ENCODE data around the gene ASCC2. TPM values are rescaled to one million over a fixed set of nuclear protein-coding genes. Genes with fewer than 3 reads are reported as not detected.

ASCC2 gene
- total RNA-seq, 1 experiment from 2014 or later: 54.9 TPM

- ChIA-PET CTCF (no interaction called here), POLR2A (ENCODE audit: low non-redundant PET) (no interaction called here)
- Histone ChIP-seq H3K36me3 (ENCODE audit: insufficient read depth, low read length, poor library complexity, severe bottlenecking) (peaks cover 30% of the 10 kb centered on the region), H3K4me3 (ENCODE audit: low read depth, low read length, poor library complexity, severe bottlenecking) (no peak overlapping the region), H3K27ac (ENCODE audit: low read depth, low read length, poor library complexity, severe bottlenecking) (no peak overlapping the region), H3K27me3 (replicated peaks; ENCODE audit: insufficient read depth, low read depth, low read length, poor library complexity) (no peaks in the 10 kb centered on the region), H3K4me1 (ENCODE audit: insufficient read depth, low read length, poor library complexity, severe bottlenecking) (no peaks in the 10 kb centered on the region), H3K9me3 (ENCODE audit: low read depth, low read length, poor library complexity, severe bottlenecking) (no peaks in the 10 kb centered on the region)
- DNase-seq (ENCODE audit: low spot score): no peak
- no TSS peak for BruUV-seq (replicated peaks)
- TF ChIP-seq EZH2 (IDR thresholded peaks at IDR 0.05; ENCODE audit: borderline replicate concordance, low read depth, low read length, poor library complexity, severe bottlenecking) (no peak), CTCF (conservative IDR thresholded peaks at IDR 0.05; ENCODE audit: low read depth, low read length) (no peak)
- intact Hi-C loops (cut with micrococcal nuclease; ENCODE audit: unreplicated experiment): no loop called here
Measured at GRCh38 chr22:29799217-29799680, 38.8 kb downstream of the ASCC2 start.

- intact Hi-C loops (cut with micrococcal nuclease; ENCODE audit: unreplicated experiment): no loop called here
- Histone ChIP-seq H3K27ac (ENCODE audit: low read depth, low read length, poor library complexity, severe bottlenecking) (no peak overlapping the region), H3K4me1 (ENCODE audit: insufficient read depth, low read length, poor library complexity, severe bottlenecking) (no peaks in the 10 kb centered on the region), H3K27me3 (replicated peaks; ENCODE audit: insufficient read depth, low read depth, low read length, poor library complexity) (no peaks in the 10 kb centered on the region), H3K4me3 (ENCODE audit: low read depth, low read length, poor library complexity, severe bottlenecking) (no peak overlapping the region), H3K9me3 (ENCODE audit: low read depth, low read length, poor library complexity, severe bottlenecking) (no peaks in the 10 kb centered on the region), H3K36me3 (ENCODE audit: insufficient read depth, low read length, poor library complexity, severe bottlenecking) (peaks cover 30% of the 10 kb centered on the region)
- DNase-seq (ENCODE audit: low spot score): no peak
- ChIA-PET CTCF (no interaction called here), POLR2A (ENCODE audit: low non-redundant PET) (no interaction called here)
- BruUV-seq (replicated peaks): no TSS peak
- TF ChIP-seq CTCF (conservative IDR thresholded peaks at IDR 0.05; ENCODE audit: low read depth, low read length): no peak
- TF ChIP-seq EZH2 (IDR thresholded peaks at IDR 0.05; ENCODE audit: borderline replicate concordance, low read depth, low read length, poor library complexity, severe bottlenecking): no peak
Measured at GRCh38 chr22:29798801-29799200, 39.3 kb downstream of the ASCC2 start.

GRCh38 chr22:29798318-29798717, 39.8 kb downstream of the ASCC2 start:
- Histone ChIP-seq H3K36me3 (ENCODE audit: insufficient read depth, low read length, poor library complexity, severe bottlenecking) (peaks cover 31% of the 10 kb centered on the region), H3K4me3 (ENCODE audit: low read depth, low read length, poor library complexity, severe bottlenecking) (no peak overlapping the region), H3K27me3 (replicated peaks; ENCODE audit: insufficient read depth, low read depth, low read length, poor library complexity) (no peaks in the 10 kb centered on the region), H3K4me1 (ENCODE audit: insufficient read depth, low read length, poor library complexity, severe bottlenecking) (no peaks in the 10 kb centered on the region), H3K9me3 (ENCODE audit: low read depth, low read length, poor library complexity, severe bottlenecking) (no peaks in the 10 kb centered on the region), H3K27ac (ENCODE audit: low read depth, low read length, poor library complexity, severe bottlenecking) (no peak overlapping the region)
- no TSS peak for BruUV-seq (replicated peaks)
- no peak for DNase-seq (ENCODE audit: low spot score)
- intact Hi-C loops (cut with micrococcal nuclease; ENCODE audit: unreplicated experiment): no loop called here
- TF ChIP-seq EZH2 (IDR thresholded peaks at IDR 0.05; ENCODE audit: borderline replicate concordance, low read depth, low read length, poor library complexity, severe bottlenecking): no peak
- TF ChIP-seq CTCF (conservative IDR thresholded peaks at IDR 0.05; ENCODE audit: low read depth, low read length): no peak
- ChIA-PET CTCF (no interaction called here), POLR2A (ENCODE audit: low non-redundant PET) (no interaction called here)
